GM19452 (cell line): ENCODE measurements around the gene UBR7.

Experiments
- ATAC-seq: cut with Tn5 transposase; IDR thresholded peaks from one replicate; pipeline ENCODE4 v1.9.1; 2021; ENCODE audit not compliant: unreplicated experiment

UBR7 gene

GRCh38 chr14:93249128-93249831 is 42.2 kb downstream of the UBR7 start:
- ATAC-seq, result no peak

GRCh38 chr14:93262446-93262845 is 55.4 kb downstream of the UBR7 start:
- ATAC-seq, result no peak

- no peak for ATAC-seq
Measured at GRCh38 chr14:93263416-93263815, 56.4 kb downstream of the UBR7 start.

GRCh38 chr14:93266127-93266526 is 59.1 kb downstream of the UBR7 start:
- ATAC-seq, result no peak

GRCh38 chr14:93267149-93267711 is 60.2 kb downstream of the UBR7 start:
- no peak for ATAC-seq

- no peak for ATAC-seq
Measured at GRCh38 chr14:93268406-93268805, 61.4 kb downstream of the UBR7 start.

GRCh38 chr14:93269341-93270068 is 62.4 kb downstream of the UBR7 start:
- ATAC-seq, result no peak

- no peak for ATAC-seq
Measured at GRCh38 chr14:93271111-93271510, 64.1 kb downstream of the UBR7 start.

GRCh38 chr14:93274055-93274806 is 67.2 kb downstream of the UBR7 start:
- no peak for ATAC-seq

- ATAC-seq, result no peak
Measured at GRCh38 chr14:93276031-93276716, 69.1 kb downstream of the UBR7 start.
